ENCODE data around the gene CST4.
"Not testable (repeated sequence)": the region's sequence is repeated elsewhere in the genome, so short reads cannot be mapped to it uniquely, and the experiment has no call there.

The CST4 gene

DNA sequence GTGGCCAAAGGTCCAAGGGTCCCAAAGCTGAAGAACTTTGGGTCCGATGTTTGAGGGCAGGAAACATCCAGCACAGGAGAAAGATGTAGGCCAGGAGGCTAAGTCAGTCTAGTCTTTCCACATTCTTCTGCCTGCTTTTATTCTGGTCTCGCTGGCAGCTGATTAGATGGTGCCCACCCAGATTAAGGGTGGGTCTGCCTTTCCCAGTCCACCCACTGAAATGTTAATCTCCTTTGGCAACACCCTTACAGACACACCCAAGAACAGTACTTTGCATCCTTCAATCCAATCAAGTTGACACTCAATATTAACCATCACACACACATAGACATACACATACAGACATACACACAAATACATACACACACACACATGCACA, 29.2 kb downstream of the CST4 start:
- not testable (repeated sequence) for DNase-seq

- no peak for DNase-seq
These were observed 29.7 kb downstream of the CST4 start for GRCh38 chr20:23658989-23659609.

GRCh38 chr20:23658336-23658735, 30.5 kb downstream of the CST4 start:
- no peak for DNase-seq

DNA sequence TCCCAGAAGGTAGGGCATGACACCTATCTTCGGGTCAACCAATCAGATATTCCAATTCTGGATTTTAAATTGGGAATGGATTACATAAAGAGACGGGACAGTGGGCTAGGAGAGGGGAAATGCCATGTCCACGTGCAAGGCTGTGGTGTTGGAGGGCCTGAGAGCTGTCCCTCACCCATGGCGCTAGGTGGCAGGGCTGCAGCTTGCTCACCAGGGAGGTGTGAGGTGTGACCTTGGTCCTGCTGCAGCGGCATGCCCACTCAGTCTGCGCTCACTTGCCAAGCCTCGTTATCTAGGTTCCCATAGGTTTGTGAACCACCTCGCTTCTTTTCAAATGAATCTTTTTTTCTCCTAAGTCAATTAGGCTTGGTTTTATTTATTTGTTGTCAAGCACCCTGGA, 31.6 kb downstream of the CST4 start:
- no peak for DNase-seq

GRCh38 chr20:23656372-23656771, 32.5 kb downstream of the CST4 start:
- no peak for DNase-seq

- DNase-seq = no peak
These were observed 33.2 kb downstream of the CST4 start for GRCh38 chr20:23655491-23656211.

GRCh38 chr20:23654717-23655116, 34.1 kb downstream of the CST4 start:
- DNase-seq = no peak

DNA sequence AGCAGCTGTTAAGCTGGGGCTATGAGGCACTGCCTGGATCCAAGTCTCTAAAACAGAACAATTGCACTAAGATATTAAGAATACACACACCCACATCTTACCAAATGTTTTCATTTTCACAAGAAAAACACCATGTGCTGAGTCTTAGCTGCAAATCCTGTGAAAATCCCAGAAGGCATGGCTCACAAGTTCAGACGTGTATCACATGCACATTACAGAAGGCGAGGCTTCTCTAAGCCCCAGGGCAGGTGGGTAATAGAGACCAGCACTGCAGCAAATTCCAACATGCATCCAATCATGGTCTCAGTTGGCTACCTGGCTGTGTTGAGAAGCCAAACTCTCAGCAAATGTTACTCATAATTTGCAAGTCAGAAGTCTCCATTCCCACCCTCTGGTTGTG, 34.8 kb downstream of the CST4 start:
- no peak for DNase-seq

DNA sequence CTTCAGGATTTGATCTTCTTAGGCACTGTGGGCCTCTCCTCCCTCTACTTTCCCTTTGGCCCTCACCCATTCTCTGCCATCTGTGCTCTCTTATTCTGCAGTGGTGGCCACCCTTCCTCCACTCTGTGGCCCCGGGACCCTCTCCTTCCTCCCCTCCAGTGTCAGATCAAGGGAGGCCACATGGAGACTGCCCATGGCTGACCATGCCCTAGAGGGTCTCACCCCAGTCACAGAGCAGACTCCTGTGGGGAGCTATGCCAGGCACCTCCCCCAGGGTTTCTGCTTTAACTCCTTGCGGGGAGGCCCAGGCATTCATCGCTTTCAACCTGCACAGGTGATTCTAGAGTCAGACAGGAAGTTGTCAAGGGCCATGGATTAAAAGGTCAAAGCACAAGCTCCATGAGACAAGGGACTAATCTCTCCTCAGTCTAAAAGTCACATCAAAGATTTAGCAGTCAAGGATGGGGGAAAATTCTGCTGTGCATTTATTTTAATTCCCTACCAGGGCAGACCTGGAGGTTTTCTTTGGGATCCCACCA, 35.4 kb downstream of the CST4 start:
- no peak for DNase-seq

GRCh38 chr20:23652926-23653325, 35.9 kb downstream of the CST4 start:
- DNase-seq = no peak

DNA sequence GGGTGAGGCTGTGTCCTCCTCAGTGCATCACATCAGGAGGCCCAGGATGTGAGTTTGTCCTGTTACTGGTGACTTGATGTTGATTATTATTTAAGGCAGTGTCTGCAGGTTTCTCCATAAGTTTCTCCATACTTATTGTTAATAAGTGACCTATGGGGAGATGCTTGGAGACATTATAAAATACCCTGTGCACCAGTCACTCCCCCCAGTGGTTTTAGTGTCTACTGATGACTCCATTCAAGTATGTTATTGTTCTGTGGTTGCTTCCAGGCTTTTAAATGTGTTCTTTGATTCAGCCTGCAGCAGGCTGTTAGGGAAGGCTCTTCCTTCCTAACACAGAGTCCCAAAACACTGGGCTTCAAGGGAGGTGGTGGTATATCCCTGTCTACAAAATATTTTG, 36.5 kb downstream of the CST4 start:
- no peak for DNase-seq

GRCh38 chr20:23651117-23651516, 37.7 kb downstream of the CST4 start:
- no peak for DNase-seq

DNA sequence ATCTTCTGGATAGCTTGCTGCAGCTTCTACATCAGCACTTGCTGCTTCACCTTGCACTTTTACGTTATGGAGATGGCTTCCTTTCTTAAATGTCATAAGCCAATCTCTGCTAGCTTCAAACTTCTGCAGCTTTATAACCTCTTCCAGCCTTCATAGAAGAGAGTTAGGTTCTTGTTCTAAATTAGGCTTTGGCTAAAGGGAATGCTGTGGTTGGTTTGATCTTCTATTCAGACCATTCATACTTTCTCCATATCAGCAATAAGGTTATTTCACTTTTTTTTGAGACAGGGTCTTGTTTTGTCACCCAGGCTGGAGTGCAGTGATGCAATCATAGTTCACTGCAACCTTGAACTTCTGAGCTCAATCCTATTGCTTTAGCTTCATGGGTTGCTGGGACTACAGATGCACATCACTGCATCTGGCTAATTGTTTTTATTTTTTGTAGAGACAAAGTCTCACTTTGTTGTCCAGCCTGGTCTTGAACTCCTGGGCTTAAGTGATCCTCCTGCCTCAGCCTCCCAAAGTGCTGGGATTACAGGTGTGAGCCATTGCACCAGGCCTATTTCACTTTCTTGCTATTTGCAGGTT, 38.9 kb downstream of the CST4 start:
- no peak for DNase-seq

DNA sequence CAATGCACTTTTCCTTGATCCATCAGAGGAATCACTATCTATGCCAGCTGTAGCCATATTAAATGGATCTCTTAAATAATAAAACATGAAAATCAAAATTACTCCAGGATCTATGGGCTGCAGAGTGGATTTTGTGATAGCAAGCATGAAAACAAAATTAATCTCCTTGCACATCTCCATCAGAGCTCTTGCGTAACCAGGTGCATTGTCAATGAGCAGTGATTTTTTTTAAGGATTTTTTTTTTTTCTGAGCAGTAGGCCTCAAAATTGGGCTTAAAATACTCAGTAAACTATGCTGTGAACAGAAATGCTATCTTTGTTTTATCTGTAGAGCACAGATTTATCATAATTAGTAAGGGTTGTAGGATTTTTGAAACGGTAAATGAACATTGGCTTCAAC, 39.6 kb downstream of the CST4 start:
- no peak for DNase-seq

- no peak for DNase-seq
These were observed 41.5 kb downstream of the CST4 start for GRCh38 chr20:23647346-23647745.

DNA sequence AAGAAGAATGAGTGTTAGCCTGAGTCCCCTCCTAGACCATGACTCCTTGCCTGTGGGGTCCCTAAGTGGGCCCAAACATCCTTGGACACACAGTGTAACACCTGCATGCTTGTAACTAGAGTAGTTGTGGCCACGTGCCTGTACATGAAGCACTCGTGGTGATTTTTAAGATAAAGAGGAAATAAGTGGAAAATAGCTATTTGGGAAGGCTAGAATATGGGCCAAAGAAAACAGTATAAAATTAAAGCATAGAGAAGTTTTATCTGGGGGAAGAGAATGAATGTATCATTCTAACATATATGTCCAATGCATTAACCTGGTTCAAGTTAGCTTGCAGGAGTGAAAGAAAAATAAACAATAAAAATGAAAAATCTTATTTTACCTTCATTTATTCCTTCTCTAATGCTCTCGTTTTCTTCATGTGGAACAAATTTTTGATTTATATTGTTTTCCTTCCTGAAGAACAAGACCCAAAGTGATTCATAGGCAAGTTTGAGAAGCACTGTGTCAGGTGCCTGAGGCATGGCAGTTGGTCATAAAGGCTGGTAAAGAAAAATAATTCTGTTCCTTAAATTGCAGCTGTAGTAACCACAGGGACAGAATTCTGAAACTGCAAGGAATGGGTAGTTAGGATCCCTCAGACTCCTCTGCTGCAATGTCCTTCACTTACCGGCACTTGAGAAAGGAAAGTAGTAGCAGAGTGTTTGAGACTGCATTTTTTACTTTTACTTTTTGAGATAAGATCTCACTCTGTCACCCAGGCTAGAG, 42.5 kb downstream of the CST4 start:
- DNase-seq = no peak

DNA sequence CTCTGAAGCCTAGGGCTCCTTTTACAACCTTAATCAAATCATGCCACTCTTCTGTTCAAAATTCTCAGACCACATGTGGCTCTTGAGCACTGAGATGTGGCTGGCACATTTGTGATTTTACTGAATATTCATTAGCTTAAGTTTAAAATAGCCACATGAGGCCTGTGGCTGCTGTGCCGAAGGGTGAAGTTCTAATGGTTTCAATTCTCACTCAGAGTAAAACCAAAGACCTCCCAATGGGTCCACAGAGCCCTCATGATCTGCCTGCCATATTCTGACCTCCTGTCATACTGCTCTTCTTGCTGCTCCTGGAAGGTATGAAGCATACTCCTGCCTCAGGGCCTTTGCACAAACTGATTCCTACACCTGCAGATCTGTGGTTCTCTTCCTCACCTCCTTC, 43.3 kb downstream of the CST4 start:
- no peak for DNase-seq

DNA sequence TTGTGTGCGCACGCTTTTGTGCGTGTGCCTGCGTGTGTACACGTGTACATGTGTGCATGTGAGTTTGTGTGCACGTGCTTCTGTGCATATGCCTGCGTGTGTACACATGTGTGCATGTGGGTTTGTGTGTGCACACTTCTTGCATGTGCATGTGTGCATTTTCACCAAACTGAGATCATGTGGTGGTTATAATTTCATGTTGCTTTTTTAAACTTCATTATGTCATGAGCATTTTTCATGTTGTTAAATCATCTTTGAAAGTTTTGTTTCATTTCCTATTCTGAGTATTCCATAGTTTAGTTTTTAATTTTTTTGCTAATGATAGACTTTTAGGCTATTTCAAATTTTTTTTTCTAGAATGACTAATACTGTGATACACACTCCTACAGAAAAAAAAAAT, 44.7 kb downstream of the CST4 start:
- no peak for DNase-seq

- no peak for DNase-seq
These were observed 45.2 kb downstream of the CST4 start for GRCh38 chr20:23643659-23644058.

DNA sequence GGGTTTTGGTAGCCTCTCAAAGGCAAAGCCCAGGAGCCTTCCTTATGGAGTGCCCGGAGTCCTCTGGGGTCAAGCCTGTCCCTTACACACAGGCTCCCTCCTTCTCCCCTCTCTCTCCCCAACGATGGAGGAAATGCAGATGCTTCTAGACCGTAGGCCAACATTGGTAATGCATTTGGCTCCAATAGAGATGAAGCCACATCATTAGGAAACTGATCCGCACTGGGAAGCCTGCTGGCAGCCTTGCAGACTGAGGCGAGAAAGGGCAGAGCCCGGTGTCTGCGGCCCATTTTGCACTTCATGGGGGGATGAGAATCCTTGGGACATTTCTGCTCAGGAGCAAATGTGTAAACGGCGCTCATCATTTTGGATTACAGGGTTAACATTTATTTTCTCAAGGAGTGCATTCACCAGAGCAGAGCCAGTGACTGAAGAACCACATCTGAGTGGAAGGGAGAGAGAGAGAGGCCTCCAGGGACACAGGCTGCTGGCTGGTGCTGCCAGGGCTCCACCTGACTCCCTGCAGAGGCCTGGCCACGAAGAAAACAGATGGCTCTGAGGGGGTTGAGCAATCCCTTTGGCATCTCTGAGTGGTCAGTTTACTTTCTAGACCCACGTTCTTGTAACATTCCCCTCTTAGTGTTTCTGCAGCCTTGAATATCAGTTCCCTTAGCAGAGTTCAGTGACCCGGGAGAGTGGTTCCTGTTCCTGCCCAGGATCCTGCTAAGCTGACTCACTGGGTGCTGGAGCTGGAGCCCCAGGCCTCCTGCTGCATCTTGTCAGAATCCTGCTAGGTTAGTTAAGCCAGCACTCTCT, 46.7 kb downstream of the CST4 start:
- no peak for DNase-seq

DNA sequence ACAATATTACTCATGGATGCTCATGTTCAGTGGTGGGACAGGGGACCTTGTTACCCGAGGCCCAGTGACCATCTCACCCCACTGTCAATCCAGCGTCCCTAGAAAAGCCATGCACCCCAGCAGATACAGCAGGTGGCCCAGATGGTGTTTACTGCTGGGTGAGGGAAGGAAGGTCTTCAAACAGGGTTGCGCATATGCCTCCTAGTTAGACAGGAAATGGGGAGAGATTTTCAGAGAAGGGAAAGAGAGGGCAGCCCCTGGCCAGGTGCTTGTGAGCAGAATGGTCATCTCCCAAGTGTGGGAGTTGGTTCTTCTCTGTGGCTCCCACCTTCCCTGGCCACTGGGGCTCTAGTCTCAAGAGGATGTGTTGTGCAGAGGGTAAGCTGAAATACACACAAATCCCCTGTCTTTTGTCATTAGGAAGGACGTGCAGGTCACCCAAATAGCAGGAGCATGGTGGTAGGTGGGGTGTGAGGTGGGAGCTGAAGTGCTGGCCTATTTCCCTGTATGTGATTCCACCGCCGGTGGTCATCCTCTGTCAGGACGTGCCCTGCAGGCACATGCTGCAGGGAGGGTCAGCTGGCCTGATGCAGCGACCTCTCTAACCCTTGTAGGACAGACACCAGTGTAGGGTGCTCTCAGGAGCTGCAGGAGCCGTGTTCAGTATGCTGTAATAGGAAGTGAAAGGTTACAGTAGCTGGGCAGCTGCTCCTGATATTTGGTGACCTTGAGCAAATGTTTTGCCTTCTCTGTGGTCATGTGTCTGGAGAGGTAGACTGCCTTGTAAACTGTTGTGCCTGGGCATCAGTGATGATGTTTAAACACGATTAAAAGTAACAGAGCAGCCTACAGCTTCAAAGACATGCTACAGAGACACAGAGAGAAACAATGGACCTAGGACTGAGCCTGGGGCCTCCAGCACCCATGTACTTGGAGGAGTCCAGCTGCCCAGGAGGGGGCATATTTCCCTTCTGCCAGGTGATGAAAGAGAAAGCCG, 47.9 kb downstream of the CST4 start:
- DNase-seq = no peak
